Measurements from ENCODE around the gene ACMSD. TPM values are rescaled to one million over a fixed set of nuclear protein-coding genes. Genes with fewer than 3 reads are reported as not detected.

Gene ACMSD
- total RNA-seq, 4 donors from 2014 or later, result 0.56 TPM; not detected in 3

DNA sequence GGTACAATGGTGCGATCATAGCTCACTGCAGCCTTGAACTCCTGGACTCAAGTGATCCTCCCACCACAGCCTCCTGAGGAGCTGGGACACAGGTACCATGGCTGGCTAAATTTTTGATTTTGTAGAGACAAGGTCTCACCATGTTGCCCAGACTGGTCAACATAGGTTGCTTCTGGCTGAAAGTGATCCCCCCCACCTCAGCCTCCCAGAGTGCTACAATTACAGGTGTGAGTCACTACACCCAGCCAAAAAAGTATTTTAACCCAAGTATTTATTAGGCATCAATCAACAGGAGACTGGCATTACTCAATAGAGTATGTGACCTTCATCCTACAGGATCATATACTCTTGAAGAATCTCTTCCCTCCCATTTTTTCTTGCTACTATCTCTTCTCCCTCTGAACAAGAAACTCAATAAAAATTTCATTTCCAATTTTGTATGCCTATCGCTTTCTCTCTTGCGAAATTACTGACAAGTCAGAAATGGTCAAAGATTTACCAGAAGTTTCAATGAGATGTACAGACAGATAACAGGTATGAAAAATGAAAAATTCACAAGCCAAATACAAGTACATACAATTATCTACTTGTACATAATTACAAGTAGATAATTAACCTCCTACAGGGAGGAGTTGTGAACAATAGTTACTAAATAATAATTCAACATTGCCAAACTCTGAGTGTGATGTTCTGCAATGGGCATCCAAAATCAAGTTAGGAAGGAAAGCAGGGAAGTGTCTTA, 45.3 kb downstream of the ACMSD start:
- TF ChIP-seq POLR2A (IDR thresholded peaks at IDR 0.05), result no peak
- H3K4me1 ChIP-seq, result no peaks in the 10 kb centered on the region
- WGBS, result 83% methylated on average over 3 of the region's 3 CpGs
- no peak for DNase-seq (ENCODE audit: low spot score in 2 of 2)
- H3K9me3 ChIP-seq, result no peaks in the 10 kb centered on the region
- no peak overlapping the region for H3K4me3 ChIP-seq
- H3K27ac ChIP-seq, result no peak overlapping the region
- no peaks in the 10 kb centered on the region for H3K36me3 ChIP-seq
- H3K27me3 ChIP-seq, result no peaks in the 10 kb centered on the region

- Histone ChIP-seq H3K4me3 (no peak overlapping the region), H3K9me3 (no peaks in the 10 kb centered on the region), H3K36me3 (no peaks in the 10 kb centered on the region), H3K27me3 (no peaks in the 10 kb centered on the region), H3K4me1 (no peaks in the 10 kb centered on the region), H3K27ac (no peak overlapping the region)
- TF ChIP-seq POLR2AphosphoS5 (IDR thresholded peaks at IDR 0.05) (no peak), EP300 (IDR thresholded peaks at IDR 0.05) (no peak), POLR2A (IDR thresholded peaks at IDR 0.05) (no peak)
- TF ChIP-seq, protein P1, sequence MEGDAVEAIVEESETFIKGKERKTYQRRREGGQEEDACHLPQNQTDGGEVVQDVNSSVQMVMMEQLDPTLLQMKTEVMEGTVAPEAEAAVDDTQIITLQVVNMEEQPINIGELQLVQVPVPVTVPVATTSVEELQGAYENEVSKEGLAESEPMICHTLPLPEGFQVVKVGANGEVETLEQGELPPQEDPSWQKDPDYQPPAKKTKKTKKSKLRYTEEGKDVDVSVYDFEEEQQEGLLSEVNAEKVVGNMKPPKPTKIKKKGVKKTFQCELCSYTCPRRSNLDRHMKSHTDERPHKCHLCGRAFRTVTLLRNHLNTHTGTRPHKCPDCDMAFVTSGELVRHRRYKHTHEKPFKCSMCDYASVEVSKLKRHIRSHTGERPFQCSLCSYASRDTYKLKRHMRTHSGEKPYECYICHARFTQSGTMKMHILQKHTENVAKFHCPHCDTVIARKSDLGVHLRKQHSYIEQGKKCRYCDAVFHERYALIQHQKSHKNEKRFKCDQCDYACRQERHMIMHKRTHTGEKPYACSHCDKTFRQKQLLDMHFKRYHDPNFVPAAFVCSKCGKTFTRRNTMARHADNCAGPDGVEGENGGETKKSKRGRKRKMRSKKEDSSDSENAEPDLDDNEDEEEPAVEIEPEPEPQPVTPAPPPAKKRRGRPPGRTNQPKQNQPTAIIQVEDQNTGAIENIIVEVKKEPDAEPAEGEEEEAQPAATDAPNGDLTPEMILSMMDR (IDR thresholded peaks at IDR 0.05), result no peak
- no peak for DNase-seq (ENCODE audit: low spot score in 2 of 2)
These were observed 46.0 kb downstream of the ACMSD start for GRCh38 chr2:134884435-134884834.

DNA sequence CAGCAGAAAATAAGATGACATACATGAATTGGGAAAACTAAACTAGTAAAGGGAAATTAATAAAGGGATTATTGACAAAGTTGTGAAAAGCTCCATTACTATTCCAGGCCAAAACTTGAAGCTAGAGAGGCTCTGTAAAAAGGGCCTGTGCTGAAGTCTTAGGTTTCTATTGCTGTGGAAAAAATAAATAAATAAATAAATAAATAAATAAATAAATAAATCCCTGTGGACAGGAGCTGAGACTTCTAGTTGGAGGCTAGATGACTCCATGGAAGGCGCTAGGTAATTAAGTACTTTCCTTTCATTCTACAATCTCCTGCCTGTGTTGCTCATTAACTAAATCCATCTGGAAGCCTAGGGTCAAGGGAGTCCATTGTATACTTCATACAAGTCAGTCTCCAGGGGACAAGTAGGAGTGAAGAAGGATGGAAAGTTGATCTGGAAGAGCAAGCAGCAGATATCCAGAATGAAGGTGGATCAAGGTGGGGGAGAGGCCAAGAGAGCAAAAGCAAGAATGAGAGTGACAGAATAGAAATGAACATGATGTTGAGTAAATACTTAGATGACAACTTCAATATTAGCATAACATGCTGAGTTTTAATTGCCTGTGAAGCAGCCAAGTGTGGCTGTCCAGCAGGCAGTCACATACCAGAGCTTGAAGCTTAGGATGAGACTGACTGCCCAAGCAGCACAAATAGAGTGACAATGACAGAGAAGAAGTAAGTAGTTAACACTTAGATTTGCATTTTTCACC, 54.0 kb downstream of the ACMSD start:
- WGBS, result 97% methylated on average over 1 of the region's 1 CpG
- no peak for TF ChIP-seq POLR2A (IDR thresholded peaks at IDR 0.05)
- TF ChIP-seq EP300 (IDR thresholded peaks at IDR 0.05), result no peak
- TF ChIP-seq, protein P1 (IDR thresholded peaks at IDR 0.05), result no peak
- TF ChIP-seq POLR2AphosphoS5 (IDR thresholded peaks at IDR 0.05), result no peak
- no peak for DNase-seq (ENCODE audit: low spot score in 2 of 2)
- Histone ChIP-seq H3K36me3 (no peaks in the 10 kb centered on the region), H3K9me3 (no peaks in the 10 kb centered on the region), H3K27ac (no peak overlapping the region), H3K4me3 (no peak overlapping the region), H3K4me1 (no peaks in the 10 kb centered on the region), H3K27me3 (no peaks in the 10 kb centered on the region)

- H3K27ac ChIP-seq, result no peak overlapping the region
- no peak for DNase-seq (ENCODE audit: low spot score in 2 of 2)
These were observed 59.5 kb downstream of the ACMSD start for GRCh38 chr2:134897932-134898331.

GRCh38 chr2:134899204-134899603, 60.8 kb downstream of the ACMSD start:
- no peaks in the 10 kb centered on the region for H3K36me3 ChIP-seq
- H3K4me3 ChIP-seq, result no peak overlapping the region
- no peak for DNase-seq (ENCODE audit: low spot score in 2 of 2)
- no peaks in the 10 kb centered on the region for H3K9me3 ChIP-seq
- H3K27me3 ChIP-seq, result no peaks in the 10 kb centered on the region
- TF ChIP-seq, protein P1 (IDR thresholded peaks at IDR 0.05), result no peak
- TF ChIP-seq POLR2A (IDR thresholded peaks at IDR 0.05), result no peak
- no peak for TF ChIP-seq POLR2AphosphoS5 (IDR thresholded peaks at IDR 0.05)
- no peak for TF ChIP-seq EP300 (IDR thresholded peaks at IDR 0.05)
- H3K27ac ChIP-seq, result no peak overlapping the region
- no peaks in the 10 kb centered on the region for H3K4me1 ChIP-seq

More at GRCh38 chr2:134897932-134898331, 59.5 kb downstream of the ACMSD start:
- Histone ChIP-seq H3K4me3 (no peak overlapping the region), H3K9me3 (no peaks in the 10 kb centered on the region), H3K27me3 (no peaks in the 10 kb centered on the region), H3K36me3 (no peaks in the 10 kb centered on the region), H3K4me1 (no peaks in the 10 kb centered on the region)
- TF ChIP-seq EP300 (IDR thresholded peaks at IDR 0.05) (no peak), POLR2A (IDR thresholded peaks at IDR 0.05) (no peak), POLR2AphosphoS5 (IDR thresholded peaks at IDR 0.05) (no peak)
- TF ChIP-seq, protein P1 (IDR thresholded peaks at IDR 0.05), result no peak
